Caco-2 (cell line): ENCODE data around the gene KRT16. TPM values are rescaled to one million over a fixed set of nuclear protein-coding genes. Genes with fewer than 3 reads are reported as not detected.
"Not testable (repeated sequence)": the region's sequence is repeated elsewhere in the genome, so short reads cannot be mapped to it uniquely, and the experiment has no call there.

Experiments
- BruUV-seq: library from RNA; stranded (reverse); fragments of 400-500 nt; replicated peaks from 2 replicates; lab custom pipeline; 2021; lab: Mats Ljungman, UMichigan
- CTCF ChIA-PET: fragments of 300-600 bp; sonication (Branson Sonifier 250); formaldehyde crosslinking; loops from one replicate; lab custom pipeline; 2022; ENCODE audit warnings: antibody characterized with exemption; lab: Charles Lee
- POLR2A ChIA-PET: fragments of 300-600 bp; sonication (Branson Sonifier 250); formaldehyde crosslinking; loops from one replicate; lab custom pipeline; 2022; ENCODE audit warnings: antibody characterized with exemption; lab: Charles Lee
- DNase-seq, 2 experiments: peaks; one replicate each; pipeline versions ENCODE4 v3.0.0 to v3.0.0-alpha.2; 2020 to 2022
- H3K27me3 ChIP-seq: replicated peaks from 2 replicates; pipeline ENCODE4 v1.6.0; 2011; ENCODE audit warnings: low read length; ENCODE audit not compliant: control insufficient read depth, insufficient read depth
- H3K36me3 ChIP-seq: 2 replicates; pipeline ENCODE4 v1.5.1; 2011; ENCODE audit warnings: low read length; ENCODE audit not compliant: control insufficient read depth, insufficient read depth
- H3K4me1 ChIP-seq: fragments of 250-450 bp; sonication (Bioruptor Pico); 2 replicates; pipeline ENCODE4 v1.5.1; 2020; ENCODE audit warnings: mild to moderate bottlenecking
- H3K4me3 ChIP-seq: 2 replicates; pipeline ENCODE4 v1.5.1; 2011; ENCODE audit warnings: low read depth, mild to moderate bottlenecking, control low read depth, low read length
- H3K9me3 ChIP-seq: fragments of 250-450 bp; sonication (Bioruptor Pico); 2 replicates; pipeline ENCODE4 v1.5.1; 2020; ENCODE audit warnings: mild to moderate bottlenecking, moderate library complexity
- H3K27ac Mint-ChIP-seq: one replicate; pipeline ENCODE4 v1.8.0; 2022; ENCODE audit warnings: mixed read lengths; ENCODE audit not compliant: unreplicated experiment
- H3K27me3 Mint-ChIP-seq: one replicate; pipeline ENCODE4 v1.8.0; 2022; ENCODE audit warnings: mixed read lengths; ENCODE audit not compliant: insufficient read depth, unreplicated experiment
- H3K36me3 Mint-ChIP-seq: one replicate; pipeline ENCODE4 v1.8.0; 2022; ENCODE audit warnings: mild to moderate bottlenecking, mixed read lengths; ENCODE audit not compliant: insufficient read depth, unreplicated experiment
- H3K4me1 Mint-ChIP-seq: one replicate; pipeline ENCODE4 v1.8.0; 2022; ENCODE audit warnings: low read depth, mixed read lengths; ENCODE audit not compliant: unreplicated experiment
- H3K4me3 Mint-ChIP-seq: one replicate; pipeline ENCODE4 v1.8.0; 2022; ENCODE audit warnings: mild to moderate bottlenecking, moderate library complexity, mixed read lengths; ENCODE audit not compliant: unreplicated experiment
- H3K9me3 Mint-ChIP-seq: one replicate; pipeline ENCODE4 v1.8.0; 2022; ENCODE audit warnings: mixed read lengths; ENCODE audit not compliant: unreplicated experiment
- CTCF ChIP-seq, 2 experiments: fragments of 200-600 bp in 1 of 2; IDR thresholded peaks; 1 replicate in 1 of 2; 2 replicates in 1 of 2; pipeline versions ENCODE4 v1.5.1 to v1.8.0; 2011 to 2022; ENCODE audit warnings: antibody characterized with exemption in 1 of 2, control low read depth in 1 of 2, inconsistent platforms in 1 of 2, low read depth in 1 of 2, low read length in 1 of 2, mild to moderate bottlenecking in 1 of 2, moderate library complexity in 1 of 2; ENCODE audit not compliant: insufficient read depth in 1 of 2, severe bottlenecking in 1 of 2, unreplicated experiment in 1 of 2
- intact Hi-C: fragments of 100-400 bp; cut with micrococcal nuclease; formaldehyde crosslinking; loops from one replicate; pipeline ENCODE4 v1.10.0; 2022; ENCODE audit not compliant: unreplicated experiment
- total RNA-seq: library from RNA; stranded (reverse); gene quantifications from 2 replicates; pipeline ENCODE4 v1.2.3, GENCODE V29; 2022

KRT16 gene
- total RNA-seq, 1 experiment from 2014 or later: not detected

DNA sequence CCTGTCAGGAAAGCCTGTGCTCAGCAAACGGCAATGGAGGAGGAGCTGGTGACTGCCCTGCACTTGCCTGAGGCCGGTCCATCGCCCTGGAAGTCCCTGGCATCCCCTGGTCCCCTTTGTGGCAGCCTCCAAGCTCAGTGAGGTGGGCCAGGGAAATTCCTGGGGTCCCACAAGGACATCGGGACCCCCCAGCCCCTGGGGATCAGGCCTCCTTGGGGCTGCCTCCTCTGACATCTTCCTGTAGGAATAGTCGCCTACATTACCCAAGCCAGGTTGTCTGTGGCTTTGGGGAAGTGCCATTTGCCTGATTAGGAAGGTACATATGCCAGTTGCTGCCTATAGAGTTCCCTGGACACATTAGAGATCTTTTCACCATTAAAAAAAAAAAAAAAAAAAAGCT, 33.6 kb downstream of the KRT16 start:
- H3K4me1 ChIP-seq: peaks cover 4% of the 10 kb centered on the region; the same call in 1 of the 2 replicates
- H3K27me3 Mint-ChIP-seq: no peaks in the 10 kb centered on the region
- H3K9me3 ChIP-seq: no peaks in the 10 kb centered on the region
- DNase-seq: no peak
- H3K4me3 Mint-ChIP-seq: no peak overlapping the region
- no peaks in the 10 kb centered on the region for H3K9me3 Mint-ChIP-seq
- BruUV-seq: no TSS peak
- CTCF ChIA-PET: interaction anchor here (0.6 to 1.4 kb wide), 4 partner anchors 30 to 84 kb away, joined by 4 to 6 read pairs (median 4); no protein-coding TSS in a partner anchor
- no peak overlapping the region for H3K4me3 ChIP-seq
- no peaks in the 10 kb centered on the region for H3K36me3 Mint-ChIP-seq
- H3K4me1 Mint-ChIP-seq: no peaks in the 10 kb centered on the region
- no peak overlapping the region for H3K27ac Mint-ChIP-seq
- intact Hi-C loops: no loop called here
- TF ChIP-seq CTCF (IDR thresholded peaks at IDR 0.05; ENCODE audit: insufficient read depth in 1 of 2, low read depth in 1 of 2, low read length in 1 of 2, severe bottlenecking in 1 of 2, unreplicated experiment in 1 of 2): no peak
- H3K27me3 ChIP-seq: peaks cover 2% of the 10 kb centered on the region; the same call in 1 of the 2 replicates
- no peaks in the 10 kb centered on the region for H3K36me3 ChIP-seq
- POLR2A ChIA-PET: no interaction called here

- Histone ChIP-seq H3K4me3 (no peak overlapping the region), H3K4me1 (peaks cover 4% of the 10 kb centered on the region; the same call in 1 of the 2 replicates), H3K36me3 (no peaks in the 10 kb centered on the region), H3K9me3 (no peaks in the 10 kb centered on the region), H3K27me3 (peaks cover 2% of the 10 kb centered on the region; the same call in 1 of the 2 replicates)
- H3K9me3 Mint-ChIP-seq: no peaks in the 10 kb centered on the region
- no peak for TF ChIP-seq CTCF (IDR thresholded peaks at IDR 0.05; ENCODE audit: insufficient read depth in 1 of 2, low read depth in 1 of 2, low read length in 1 of 2, severe bottlenecking in 1 of 2, unreplicated experiment in 1 of 2)
- no peak overlapping the region for H3K4me3 Mint-ChIP-seq
- ChIA-PET POLR2A (no interaction called here), CTCF (no interaction called here)
- no peak for DNase-seq
- peaks cover 2% of the 10 kb centered on the region for H3K4me1 Mint-ChIP-seq
- no TSS peak for BruUV-seq
- intact Hi-C loops: no loop called here
- no peaks in the 10 kb centered on the region for H3K36me3 Mint-ChIP-seq
- no peaks in the 10 kb centered on the region for H3K27me3 Mint-ChIP-seq
- no peak overlapping the region for H3K27ac Mint-ChIP-seq
Measured at GRCh38 chr17:41578538-41578937, 34.0 kb downstream of the KRT16 start.

DNA sequence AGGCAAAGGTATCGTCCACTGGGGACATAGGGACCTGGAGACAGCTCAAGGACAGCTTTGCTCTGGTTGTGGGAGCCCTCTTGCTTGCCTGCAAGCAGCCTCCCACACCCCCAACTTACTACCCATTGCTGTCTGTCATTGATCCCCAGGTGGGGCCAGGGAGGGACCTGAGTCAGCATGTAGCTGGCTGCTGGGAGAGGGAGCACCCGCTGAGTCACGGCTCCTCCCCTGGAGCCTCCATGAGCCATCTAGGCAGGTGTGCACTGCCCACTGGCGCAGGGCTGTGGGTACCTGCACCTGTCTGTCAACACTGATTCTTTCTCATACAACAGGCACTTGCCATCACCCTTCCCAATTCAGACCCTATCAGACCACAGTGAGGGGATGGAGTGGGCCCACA, 35.8 kb downstream of the KRT16 start:
- H3K9me3 ChIP-seq, DNase-seq, H3K4me1 Mint-ChIP-seq, H3K27me3 Mint-ChIP-seq, H3K4me1 ChIP-seq, intact Hi-C loops, H3K36me3 ChIP-seq, H3K4me3 ChIP-seq, CTCF ChIA-PET, H3K4me3 Mint-ChIP-seq, H3K27me3 ChIP-seq, POLR2A ChIA-PET, H3K27ac Mint-ChIP-seq, H3K9me3 Mint-ChIP-seq, H3K36me3 Mint-ChIP-seq, BruUV-seq: not testable (repeated sequence)
